PC-9 (cell line): ENCODE results near the gene LRFN4.

ENCODE experiments used
- EZH2 ChIP-seq: fragments of 200-600 bp; sonication (generic); IDR thresholded peaks from 2 replicates; pipeline ENCODE4 v1.8.0; 2017; ENCODE audit warnings: antibody characterized with exemption, low read depth
- TF ChIP-seq, protein P1 (sequence below): fragments of 200-600 bp; sonication (generic); conservative IDR thresholded peaks from 2 replicates; pipeline ENCODE4 v1.6.1; 2017; ENCODE audit warnings: mixed run types, antibody characterized with exemption, mild to moderate bottlenecking, moderate library complexity

DNA sequence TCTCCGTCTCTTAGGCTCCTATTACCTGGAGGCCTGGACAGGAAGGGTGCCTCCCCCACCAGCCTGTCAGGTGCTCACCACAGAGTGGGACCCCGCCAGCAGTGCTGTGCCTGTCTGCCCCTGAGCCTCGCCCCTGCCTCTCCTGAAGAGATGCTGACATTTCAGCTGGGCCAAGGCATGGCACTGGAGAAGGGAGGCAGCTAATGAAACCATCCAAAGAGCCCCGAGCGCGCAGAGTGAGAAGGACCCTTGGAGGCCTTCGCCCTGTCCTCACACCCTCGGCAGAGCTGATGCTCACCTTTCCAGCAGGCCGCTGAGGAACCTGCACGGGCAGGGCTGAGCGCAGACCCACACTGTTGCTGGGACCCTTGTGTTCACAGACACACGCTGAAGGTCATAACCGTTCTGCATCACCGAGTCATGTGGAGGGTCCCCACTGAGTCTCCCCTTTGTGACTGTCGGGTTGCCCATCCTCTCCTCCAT lies 2.1 kb upstream of the LRFN4 start:
- TF ChIP-seq, protein P1, sequence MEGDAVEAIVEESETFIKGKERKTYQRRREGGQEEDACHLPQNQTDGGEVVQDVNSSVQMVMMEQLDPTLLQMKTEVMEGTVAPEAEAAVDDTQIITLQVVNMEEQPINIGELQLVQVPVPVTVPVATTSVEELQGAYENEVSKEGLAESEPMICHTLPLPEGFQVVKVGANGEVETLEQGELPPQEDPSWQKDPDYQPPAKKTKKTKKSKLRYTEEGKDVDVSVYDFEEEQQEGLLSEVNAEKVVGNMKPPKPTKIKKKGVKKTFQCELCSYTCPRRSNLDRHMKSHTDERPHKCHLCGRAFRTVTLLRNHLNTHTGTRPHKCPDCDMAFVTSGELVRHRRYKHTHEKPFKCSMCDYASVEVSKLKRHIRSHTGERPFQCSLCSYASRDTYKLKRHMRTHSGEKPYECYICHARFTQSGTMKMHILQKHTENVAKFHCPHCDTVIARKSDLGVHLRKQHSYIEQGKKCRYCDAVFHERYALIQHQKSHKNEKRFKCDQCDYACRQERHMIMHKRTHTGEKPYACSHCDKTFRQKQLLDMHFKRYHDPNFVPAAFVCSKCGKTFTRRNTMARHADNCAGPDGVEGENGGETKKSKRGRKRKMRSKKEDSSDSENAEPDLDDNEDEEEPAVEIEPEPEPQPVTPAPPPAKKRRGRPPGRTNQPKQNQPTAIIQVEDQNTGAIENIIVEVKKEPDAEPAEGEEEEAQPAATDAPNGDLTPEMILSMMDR: no peak
- no peak for TF ChIP-seq EZH2
